SK-N-MC (cell line): ENCODE measurements around the gene LSM14A.

Experiments
- DNase-seq: peaks from one replicate; pipeline ENCODE4 v3.0.0-alpha.2; 2011; ENCODE audit warnings: low read depth, low spot score
- H3K27ac ChIP-seq: fragments of 200-600 bp; sonication (generic); 2 replicates; pipeline ENCODE4 v1.5.1; 2016; ENCODE audit warnings: mixed run types
- H3K36me3 ChIP-seq: fragments of 200-600 bp; sonication (generic); 2 replicates; pipeline ENCODE4 v1.6.1; 2017; ENCODE audit warnings: antibody characterized with exemption, low read length, mixed read lengths; ENCODE audit not compliant: insufficient read depth
- H3K4me3 ChIP-seq: fragments of 200-600 bp; sonication (generic); 2 replicates; pipeline ENCODE4 v1.5.1; 2016
- H3K9ac ChIP-seq: fragments of 200-600 bp; sonication (generic); 2 replicates; pipeline ENCODE4 v1.8.0; 2017; ENCODE audit warnings: mixed run types, mixed read lengths; ENCODE audit not compliant: insufficient read length
- H3K9me3 ChIP-seq: fragments of 200-600 bp; sonication (generic); 2 replicates; pipeline ENCODE4 v1.6.1; 2017; ENCODE audit warnings: low read depth, mild to moderate bottlenecking, antibody characterized with exemption, low read length, moderate library complexity, mixed read lengths
- EZH2 ChIP-seq: fragments of 200-600 bp; sonication (generic); IDR thresholded peaks from one replicate; pipeline ENCODE4 v1.6.1; 2017; ENCODE audit warnings: antibody characterized with exemption
- FOXP2 ChIP-seq: optimal IDR thresholded peaks from 2 replicates; pipeline ENCODE3; 2011; ENCODE audit warnings: mild to moderate bottlenecking, moderate library complexity; ENCODE audit not compliant: insufficient read depth; ENCODE audit errors: extremely low read length, control extremely low read depth
- POLR2AphosphoS5 ChIP-seq: IDR thresholded peaks from 2 replicates; pipeline ENCODE4 v1.6.1; 2012; ENCODE audit warnings: mild to moderate bottlenecking, low read depth, low read length, borderline replicate concordance

LSM14A gene

GRCh38 chr19:34226036-34226435 lies 53.7 kb downstream of the LSM14A start:
- H3K4me3 ChIP-seq = no peak overlapping the region
- H3K27ac ChIP-seq = peak overlapping the region; percentile 61
- H3K9ac ChIP-seq = no peak overlapping the region
- no peaks in the 10 kb centered on the region for H3K9me3 ChIP-seq
- peaks cover 94% of the 10 kb centered on the region for H3K36me3 ChIP-seq
- TF ChIP-seq FOXP2 = no peak
- no peak for TF ChIP-seq EZH2
- no peak for TF ChIP-seq POLR2AphosphoS5
- DNase-seq = no peak

- Histone ChIP-seq H3K36me3 (peaks cover 71% of the 10 kb centered on the region), H3K4me3 (no peak overlapping the region), H3K9me3 (no peaks in the 10 kb centered on the region), H3K27ac (no peak overlapping the region), H3K9ac (no peak overlapping the region)
- TF ChIP-seq POLR2AphosphoS5 (no peak), EZH2 (no peak), FOXP2 (no peak)
- no peak for DNase-seq
These were observed 56.0 kb downstream of the LSM14A start for GRCh38 chr19:34228347-34228746.

GRCh38 chr19:34228762-34229161 lies 56.5 kb downstream of the LSM14A start:
- peaks cover 67% of the 10 kb centered on the region for H3K36me3 ChIP-seq
- H3K9me3 ChIP-seq = no peaks in the 10 kb centered on the region
- no peak overlapping the region for H3K27ac ChIP-seq
- no peak overlapping the region for H3K4me3 ChIP-seq
- TF ChIP-seq EZH2 (no peak), POLR2AphosphoS5 (no peak)
- H3K9ac ChIP-seq = no peak overlapping the region
- no peak for DNase-seq

- Histone ChIP-seq H3K4me3 (no peak overlapping the region), H3K27ac (no peak overlapping the region), H3K36me3 (peaks cover 57% of the 10 kb centered on the region), H3K9ac (no peak overlapping the region), H3K9me3 (no peaks in the 10 kb centered on the region)
- DNase-seq = no peak
- TF ChIP-seq EZH2 = no peak
- no peak for TF ChIP-seq POLR2AphosphoS5
- TF ChIP-seq FOXP2 = no peak
These were observed 57.4 kb downstream of the LSM14A start for GRCh38 chr19:34229721-34230120.

GRCh38 chr19:34230820-34231219 lies 58.5 kb downstream of the LSM14A start:
- DNase-seq = no peak
- H3K27ac ChIP-seq = no peak overlapping the region
- no peak for TF ChIP-seq POLR2AphosphoS5
- TF ChIP-seq FOXP2 = no peak
- TF ChIP-seq EZH2 = no peak
- H3K9ac ChIP-seq = no peak overlapping the region
- peaks cover 46% of the 10 kb centered on the region for H3K36me3 ChIP-seq
- no peaks in the 10 kb centered on the region for H3K9me3 ChIP-seq
- no peak overlapping the region for H3K4me3 ChIP-seq

GRCh38 chr19:34231439-34231838 lies 59.1 kb downstream of the LSM14A start:
- Histone ChIP-seq H3K27ac (no peak overlapping the region), H3K9me3 (no peaks in the 10 kb centered on the region), H3K36me3 (peaks cover 40% of the 10 kb centered on the region), H3K4me3 (no peak overlapping the region), H3K9ac (no peak overlapping the region)
- no peak for DNase-seq
- no peak for TF ChIP-seq FOXP2
- no peak for TF ChIP-seq EZH2
- TF ChIP-seq POLR2AphosphoS5 = no peak

- DNase-seq = no peak
- Histone ChIP-seq H3K9me3 (no peaks in the 10 kb centered on the region), H3K9ac (no peak overlapping the region), H3K4me3 (no peak overlapping the region), H3K36me3 (peaks cover 26% of the 10 kb centered on the region), H3K27ac (no peak overlapping the region)
- TF ChIP-seq FOXP2 (no peak), EZH2 (no peak), POLR2AphosphoS5 (no peak)
These were observed 60.5 kb downstream of the LSM14A start for GRCh38 chr19:34232566-34233481.

- no peak for TF ChIP-seq EZH2
- no peak for TF ChIP-seq POLR2AphosphoS5
- TF ChIP-seq FOXP2 = no peak
- Histone ChIP-seq H3K36me3 (no peaks in the 10 kb centered on the region; the same call in 1 of the 2 replicates), H3K27ac (no peak overlapping the region), H3K4me3 (no peak overlapping the region), H3K9me3 (no peaks in the 10 kb centered on the region), H3K9ac (no peak overlapping the region)
- DNase-seq = no peak
These were observed 63.2 kb downstream of the LSM14A start for GRCh38 chr19:34235425-34235940.
